GM12873 (cell line): ENCODE results near the gene TMC4.

ENCODE experiments used
- CTCF ChIP-seq: IDR thresholded peaks from 2 replicates; pipeline ENCODE4 v1.5.1; 2012; ENCODE audit warnings: low read depth, mild to moderate bottlenecking, moderate library complexity, low read length, control low read depth; ENCODE audit not compliant: insufficient read depth; ENCODE audit errors: missing control alignments

TMC4 gene

GRCh38 chr19:54191811-54192453, 19.0 kb upstream of the TMC4 start:
- TF ChIP-seq CTCF, result no peak

GRCh38 chr19:54191011-54191810, 18.3 kb upstream of the TMC4 start, which contains the start of gene TSEN34:
Gene TSEN34, plus strand, starts transcription at chr19:54191308. Its CDS starts 57 bp downstream, at chr19:54191365.
- no peak for TF ChIP-seq CTCF

- no peak for TF ChIP-seq CTCF
Measured at GRCh38 chr19:54190503-54191010, 17.6 kb upstream of the TMC4 start.

DNA sequence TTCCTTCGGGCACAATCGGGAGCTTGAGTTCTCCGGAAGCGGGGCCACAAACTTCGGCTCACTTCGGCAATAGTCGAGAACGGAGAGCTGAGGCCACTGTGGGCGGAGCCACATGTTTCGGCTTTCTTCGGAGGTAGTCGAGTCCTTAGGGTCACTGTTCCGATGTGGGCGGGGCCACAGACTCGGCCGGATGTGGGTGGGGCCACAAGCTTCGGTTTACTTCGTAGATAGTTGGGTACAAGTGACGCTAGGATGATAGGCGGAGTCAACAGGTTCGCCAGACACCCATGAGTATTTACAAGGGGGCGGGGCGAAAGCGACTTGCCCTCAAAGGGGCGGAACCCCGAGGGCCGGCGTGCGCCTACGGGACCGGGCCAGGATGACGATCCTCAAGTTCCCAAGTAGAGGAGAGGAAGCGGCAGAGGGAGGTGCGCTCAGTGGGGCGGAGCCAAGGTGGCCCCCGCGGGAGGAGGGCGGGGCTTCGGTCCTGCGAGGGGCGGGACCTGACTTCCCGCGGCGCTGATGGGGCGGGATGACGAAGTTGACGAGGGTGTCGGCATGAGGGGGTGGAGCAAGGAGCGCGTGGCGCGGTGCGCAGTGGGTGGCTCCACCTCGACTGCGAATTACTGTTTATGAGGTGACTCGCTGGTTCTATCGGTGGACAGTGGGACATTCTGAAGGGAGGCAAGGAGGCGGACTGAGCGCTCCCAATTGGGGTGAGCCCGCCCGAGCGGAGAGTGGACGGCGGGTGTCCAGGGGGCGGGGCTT, 17.0 kb upstream of the TMC4 start:
- TF ChIP-seq CTCF, result no peak

GRCh38 chr19:54189145-54189734, 16.3 kb upstream of the TMC4 start, which contains the start of gene MBOAT7:
Gene MBOAT7, minus strand, starts transcription at chr19:54189580. Its CDS starts 1,072 bp downstream, at chr19:54188508.
- peak; percentile 41 for TF ChIP-seq CTCF

DNA sequence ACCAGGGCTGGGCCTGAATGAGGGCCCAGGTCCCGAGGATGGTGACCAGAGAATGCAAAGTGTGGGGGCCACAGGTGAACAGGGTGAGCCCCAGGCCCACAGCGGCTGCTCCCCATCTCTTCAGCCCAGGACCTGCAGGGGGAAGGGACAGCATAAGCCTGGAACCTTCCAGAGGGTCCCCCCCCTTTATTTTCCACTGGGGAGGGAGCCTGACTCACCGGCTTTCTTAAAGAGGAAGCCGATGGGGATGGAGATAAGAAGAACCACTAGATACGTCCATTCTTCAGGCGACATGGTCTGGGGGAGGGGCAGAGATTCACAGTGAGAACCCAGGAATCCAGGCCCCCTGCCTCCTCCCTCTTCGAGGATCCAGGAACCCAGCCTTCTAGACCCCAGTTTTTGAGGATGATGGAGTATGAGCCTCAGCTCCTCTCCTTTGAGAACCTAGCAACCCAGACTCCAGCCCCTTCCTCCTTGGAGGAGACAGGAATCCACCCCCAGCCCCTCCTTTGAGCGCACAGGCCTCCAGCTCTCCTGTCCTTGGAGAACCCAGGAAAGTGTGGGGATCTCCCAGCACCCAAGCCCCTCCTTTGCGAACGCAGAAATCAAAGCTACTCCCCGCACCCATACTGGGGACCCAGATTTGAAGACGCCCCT, 15.4 kb upstream of the TMC4 start:
- no peak for TF ChIP-seq CTCF
